Endothelial cell (in vitro differentiated cells): ENCODE results near the gene OSBPL3. TPM values are rescaled to one million over a fixed set of nuclear protein-coding genes. Genes with fewer than 3 reads are reported as not detected.

ENCODE experiments used
- DNase-seq: peaks from one replicate; pipeline ENCODE4 v3.0.0; 2021; ENCODE audit warnings: low spot score
- H3K27ac Mint-ChIP-seq: one replicate; pipeline ENCODE4 v1.8.0; 2021; ENCODE audit warnings: mixed read lengths, inconsistent platforms; ENCODE audit not compliant: unreplicated experiment
- H3K27me3 Mint-ChIP-seq: one replicate; pipeline ENCODE4 v1.8.0; 2021; ENCODE audit warnings: mild to moderate bottlenecking, moderate library complexity, mixed read lengths, inconsistent platforms; ENCODE audit not compliant: unreplicated experiment
- H3K36me3 Mint-ChIP-seq: one replicate; pipeline ENCODE4 v1.8.0; 2021; ENCODE audit warnings: mild to moderate bottlenecking, low read depth, mixed read lengths, inconsistent platforms; ENCODE audit not compliant: unreplicated experiment
- H3K4me1 Mint-ChIP-seq: one replicate; pipeline ENCODE4 v1.8.0; 2021; ENCODE audit warnings: mild to moderate bottlenecking, mixed read lengths, inconsistent platforms; ENCODE audit not compliant: unreplicated experiment
- H3K4me3 Mint-ChIP-seq: one replicate; pipeline ENCODE4 v1.8.0; 2021; ENCODE audit warnings: mild to moderate bottlenecking, mixed read lengths, inconsistent platforms; ENCODE audit not compliant: unreplicated experiment
- H3K9me3 Mint-ChIP-seq: one replicate; pipeline ENCODE4 v1.8.0; 2021; ENCODE audit warnings: mixed read lengths, inconsistent platforms; ENCODE audit not compliant: unreplicated experiment
- total RNA-seq: library from RNA; stranded (reverse); fragmentation: NEBNext Ultra II Directional; extraction: Animal tissue kit (Norgen Biotek cat#: 25700); gene quantifications from one replicate; pipeline ENCODE4 v1.2.1, GENCODE V29; 2021; ENCODE audit not compliant: unreplicated experiment
- TF ChIP-seq, protein P1 (sequence below): fragments of 200-600 bp; sonication (generic); IDR thresholded peaks from one replicate; pipeline ENCODE4 v1.5.0; 2021; ENCODE audit warnings: antibody characterized with exemption; ENCODE audit not compliant: unreplicated experiment

The OSBPL3 gene
- total RNA-seq, 1 donor from 2014 or later: 3.1 TPM

DNA sequence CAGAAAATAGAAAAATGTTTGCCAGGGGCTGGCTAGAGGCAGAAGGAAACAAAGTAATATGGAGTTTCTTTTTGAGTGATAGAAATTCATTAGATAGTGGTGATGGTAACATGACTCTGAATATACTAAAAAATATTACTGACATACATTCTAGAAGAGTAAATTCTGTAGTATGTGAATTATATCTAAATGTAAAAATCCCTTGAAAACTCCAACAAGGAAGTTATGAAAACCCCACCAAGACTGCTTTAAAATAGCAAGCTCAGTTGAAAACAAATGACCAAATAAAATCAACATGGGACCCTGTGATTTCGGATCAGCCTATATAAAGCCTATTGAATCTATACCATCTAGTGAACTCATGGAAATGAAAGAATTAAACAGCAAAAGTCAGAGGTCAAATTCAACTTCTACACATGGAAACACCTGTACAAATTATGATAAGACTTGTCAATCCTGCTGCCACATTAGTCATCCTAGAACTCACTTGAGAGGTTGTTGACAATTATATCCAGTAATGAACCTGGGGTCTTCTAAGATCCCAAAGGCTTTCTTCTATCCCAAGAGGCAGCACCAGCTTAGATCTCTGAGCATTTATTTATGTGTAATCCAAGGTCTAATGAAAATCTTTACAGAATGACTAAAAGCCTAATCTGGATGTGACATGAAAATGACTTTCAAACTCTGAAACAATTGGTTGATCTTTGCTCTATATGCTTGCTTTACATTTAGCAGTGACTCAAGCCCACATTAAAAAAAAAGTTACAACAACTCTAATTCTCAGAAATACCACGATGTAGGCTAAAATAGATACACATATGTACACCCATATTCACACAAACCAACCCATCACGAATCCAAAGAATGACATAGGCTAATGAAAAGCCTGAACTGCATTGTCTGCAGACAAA, 59.3 kb downstream of the OSBPL3 start:
- TF ChIP-seq, protein P1, sequence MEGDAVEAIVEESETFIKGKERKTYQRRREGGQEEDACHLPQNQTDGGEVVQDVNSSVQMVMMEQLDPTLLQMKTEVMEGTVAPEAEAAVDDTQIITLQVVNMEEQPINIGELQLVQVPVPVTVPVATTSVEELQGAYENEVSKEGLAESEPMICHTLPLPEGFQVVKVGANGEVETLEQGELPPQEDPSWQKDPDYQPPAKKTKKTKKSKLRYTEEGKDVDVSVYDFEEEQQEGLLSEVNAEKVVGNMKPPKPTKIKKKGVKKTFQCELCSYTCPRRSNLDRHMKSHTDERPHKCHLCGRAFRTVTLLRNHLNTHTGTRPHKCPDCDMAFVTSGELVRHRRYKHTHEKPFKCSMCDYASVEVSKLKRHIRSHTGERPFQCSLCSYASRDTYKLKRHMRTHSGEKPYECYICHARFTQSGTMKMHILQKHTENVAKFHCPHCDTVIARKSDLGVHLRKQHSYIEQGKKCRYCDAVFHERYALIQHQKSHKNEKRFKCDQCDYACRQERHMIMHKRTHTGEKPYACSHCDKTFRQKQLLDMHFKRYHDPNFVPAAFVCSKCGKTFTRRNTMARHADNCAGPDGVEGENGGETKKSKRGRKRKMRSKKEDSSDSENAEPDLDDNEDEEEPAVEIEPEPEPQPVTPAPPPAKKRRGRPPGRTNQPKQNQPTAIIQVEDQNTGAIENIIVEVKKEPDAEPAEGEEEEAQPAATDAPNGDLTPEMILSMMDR: no peak
- no peak overlapping the region for H3K4me3 Mint-ChIP-seq
- H3K27me3 Mint-ChIP-seq: no peaks in the 10 kb centered on the region
- no peaks in the 10 kb centered on the region for H3K36me3 Mint-ChIP-seq
- H3K9me3 Mint-ChIP-seq: no peaks in the 10 kb centered on the region
- DNase-seq: no peak
- H3K4me1 Mint-ChIP-seq: no peaks in the 10 kb centered on the region
- H3K27ac Mint-ChIP-seq: no peak overlapping the region

DNA sequence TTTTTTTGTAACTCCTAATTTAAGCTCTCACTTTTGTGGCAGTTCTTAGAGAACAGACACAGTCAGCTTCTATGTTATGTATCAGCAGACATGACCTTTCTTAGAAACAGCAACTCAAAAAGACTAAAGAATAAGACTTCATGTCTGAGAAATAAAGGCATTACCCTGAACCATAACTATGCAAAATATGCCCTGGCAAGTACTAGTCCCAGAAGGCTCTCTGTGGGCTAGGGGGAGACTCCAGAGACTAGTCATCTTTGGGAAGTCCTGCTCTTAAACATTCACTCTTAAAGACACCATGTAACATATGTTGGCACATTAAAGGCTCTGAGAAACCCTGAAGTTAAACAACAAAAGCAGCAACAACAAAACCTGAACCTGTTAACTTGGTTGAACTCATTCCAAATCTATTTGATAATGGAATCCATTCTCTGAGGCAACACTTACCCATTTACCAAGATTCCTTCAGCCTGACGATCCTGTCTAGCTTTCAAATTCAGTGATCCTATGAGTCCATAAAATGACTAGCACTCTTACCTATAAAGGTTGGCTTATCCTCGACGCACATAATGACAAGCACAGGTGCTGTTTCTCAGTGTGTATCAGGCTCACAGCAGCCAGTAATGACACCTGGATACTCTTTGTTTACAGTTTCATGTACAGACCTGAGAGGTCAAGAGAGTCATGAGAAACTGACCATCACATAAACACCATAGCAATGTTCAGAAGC, 62.3 kb downstream of the OSBPL3 start:
- DNase-seq: no peak
- H3K9me3 Mint-ChIP-seq: no peaks in the 10 kb centered on the region
- H3K36me3 Mint-ChIP-seq: no peaks in the 10 kb centered on the region
- TF ChIP-seq, protein P1: no peak
- no peak overlapping the region for H3K4me3 Mint-ChIP-seq
- no peaks in the 10 kb centered on the region for H3K4me1 Mint-ChIP-seq
- H3K27me3 Mint-ChIP-seq: no peaks in the 10 kb centered on the region
- H3K27ac Mint-ChIP-seq: no peak overlapping the region

DNA sequence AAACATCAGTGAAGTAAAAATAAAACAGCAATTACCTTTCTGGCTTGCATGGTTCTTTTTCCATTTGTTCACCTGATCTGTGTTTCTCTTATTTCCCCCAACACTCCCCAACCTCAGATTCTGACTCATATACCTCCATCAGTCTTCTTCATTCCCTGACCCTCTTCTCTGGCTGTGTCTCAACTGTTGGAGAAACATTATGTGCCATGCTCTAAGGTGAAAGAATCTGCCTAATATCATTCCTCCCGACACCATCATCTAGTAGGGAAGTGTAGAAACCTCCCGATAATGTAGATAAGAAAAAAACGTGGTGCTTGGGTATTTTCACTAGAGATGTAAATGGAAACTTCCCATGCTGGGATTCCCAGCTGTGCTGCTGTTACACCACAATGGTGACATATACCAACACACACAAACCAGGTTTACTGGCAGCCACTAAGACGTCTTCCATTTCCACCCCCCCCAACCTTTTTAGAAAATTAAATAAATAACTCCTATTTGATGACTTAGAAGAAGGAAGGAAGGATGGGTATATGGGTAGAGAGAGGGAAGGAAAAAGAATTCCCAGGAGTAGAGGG, 63.4 kb downstream of the OSBPL3 start:
- no peak for DNase-seq
- no peaks in the 10 kb centered on the region for H3K36me3 Mint-ChIP-seq

DNA sequence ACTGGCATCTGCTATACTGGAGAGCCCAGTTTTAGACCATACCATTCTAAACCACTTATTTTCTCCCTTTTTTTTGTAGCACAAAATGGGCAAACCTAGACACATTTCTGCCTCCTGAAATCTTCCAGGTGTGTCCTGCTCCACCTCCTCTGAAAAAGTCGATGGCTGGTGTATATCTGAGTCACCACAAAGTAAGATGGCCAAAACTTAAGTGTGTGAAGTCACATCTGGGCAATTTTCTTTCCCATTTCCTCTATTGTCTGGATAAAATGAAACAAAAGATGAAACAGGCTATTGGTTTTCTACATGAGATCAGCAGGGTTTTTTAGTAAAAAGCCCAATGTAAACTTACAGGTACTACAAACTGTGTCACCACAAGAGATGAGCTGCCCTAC, 65.5 kb downstream of the OSBPL3 start:
- no peak overlapping the region for H3K27ac Mint-ChIP-seq
- no peak for DNase-seq
- no peaks in the 10 kb centered on the region for H3K36me3 Mint-ChIP-seq
- H3K4me1 Mint-ChIP-seq: peaks cover 2% of the 10 kb centered on the region
- no peak overlapping the region for H3K4me3 Mint-ChIP-seq
- no peaks in the 10 kb centered on the region for H3K9me3 Mint-ChIP-seq
- H3K27me3 Mint-ChIP-seq: no peaks in the 10 kb centered on the region
- TF ChIP-seq, protein P1: no peak

More for the DNA sequence above, 63.4 kb downstream of the OSBPL3 start:
- Mint-ChIP-seq H3K9me3 (no peaks in the 10 kb centered on the region), H3K4me3 (no peak overlapping the region), H3K27ac (no peak overlapping the region), H3K4me1 (no peaks in the 10 kb centered on the region), H3K27me3 (no peaks in the 10 kb centered on the region)
- TF ChIP-seq, protein P1: no peak
